K562 (cell line): ENCODE measurements around the gene HHLA2. TPM values are rescaled to one million over a fixed set of nuclear protein-coding genes. Genes with fewer than 3 reads are reported as not detected.

ENCODE experiments used
- ATAC-seq: fragments of 200-7000 bp; cut with Tn5 transposase; 3 replicates; pipeline ENCODE4 v1.9.1; 2020; ENCODE audit warnings: moderate library complexity
- BruUV-seq: library from RNA; stranded (reverse); fragments of 400-500 nt; replicated peaks from 2 replicates; lab custom pipeline; 2021; lab: Mats Ljungman, UMichigan
- CTCF ChIA-PET: fragments of 300-600 bp; formaldehyde crosslinking; extraction: SDS; loops from one replicate; lab custom pipeline; 2021; ENCODE audit warnings: low intra/inter-chr PET ratio; lab: Yijun Ruan, JAX
- POLR2A ChIA-PET: fragments of 300-600, 350-650 bp; sonication (Branson Sonifier 250); formaldehyde crosslinking; extraction: SDS; loops from one replicate; lab custom pipeline; 2021; ENCODE audit warnings: antibody characterized with exemption, inconsistent platforms; lab: Yijun Ruan, JAX
- DNase-seq, 4 experiments: peaks; one replicate each; pipeline versions ENCODE4 v3.0.0 to v3.0.0-alpha.2; 2011 to 2018; ENCODE audit warnings: low spot score in 3 of 4, mixed read lengths in 3 of 4; ENCODE audit errors: extremely low read depth in 1 of 4
- FAIRE-seq: peaks from 2 replicates; lab custom pipeline; 2011; peaks lifted over from hg19 to GRCh38; lab: Jason Lieb, UNC
- H2AFZ ChIP-seq: 2 replicates; pipeline ENCODE4 v1.6.0; 2011; ENCODE audit warnings: low read depth, low read length, control low read depth, inconsistent platforms
- H3K27ac ChIP-seq: fragments of 200-600 bp; 3 replicates; pipeline ENCODE4 v1.8.0; 2011; ENCODE audit warnings: low read depth, mild to moderate bottlenecking, control low read depth, inconsistent platforms, low read length, moderate library complexity, mixed read lengths; ENCODE audit errors: extremely low read depth
- H3K27me3 ChIP-seq, 2 experiments: fragments of 300-600 bp in 1 of 2; 2 replicates in 1 of 2; 3 replicates in 1 of 2; pipeline versions ENCODE4 v1.6.0 to v1.8.0; 2011; ENCODE audit warnings: inconsistent platforms in 2 of 2, low read length in 2 of 2, mild to moderate bottlenecking in 1 of 2, mixed read lengths in 1 of 2, moderate library complexity in 1 of 2; ENCODE audit not compliant: control insufficient read depth in 2 of 2, insufficient read depth in 2 of 2
- H3K36me3 ChIP-seq: fragments of 300-600 bp; 3 replicates; pipeline ENCODE4 v1.8.0; 2011; ENCODE audit warnings: mild to moderate bottlenecking, low read length, inconsistent platforms; ENCODE audit not compliant: control insufficient read depth, insufficient read depth
- H3K4me1 ChIP-seq, 2 experiments: fragments of 200-600 bp in 1 of 2; replicated peaks in 1 of 2; 2 replicates in 1 of 2; 3 replicates in 1 of 2; pipeline versions ENCODE4 v1.5.1 to v1.8.0; 2011; ENCODE audit warnings: inconsistent platforms in 2 of 2, low read length in 2 of 2, mild to moderate bottlenecking in 1 of 2, mixed read lengths in 1 of 2, moderate library complexity in 1 of 2; ENCODE audit not compliant: control insufficient read depth in 2 of 2, insufficient read depth in 2 of 2
- H3K4me2 ChIP-seq: 2 replicates; pipeline ENCODE4 v1.6.1; 2011; ENCODE audit warnings: low read length, control low read depth, inconsistent platforms, mixed read lengths; ENCODE audit not compliant: insufficient read depth
- H3K4me3 ChIP-seq: fragments of 200-600 bp; sonication (generic), shearing (Covaris generic); 2 replicates; pipeline ENCODE4 v1.5.1; 2016; ENCODE audit warnings: control low read depth, inconsistent platforms
- H3K79me2 ChIP-seq: fragments of 200-600 bp; 3 replicates; pipeline ENCODE4 v1.8.0; 2011; ENCODE audit warnings: low read length, inconsistent platforms; ENCODE audit not compliant: control insufficient read depth, insufficient read depth
- H3K9ac ChIP-seq, 2 experiments: 2 replicates each; pipeline versions ENCODE4 v1.6.0 to v1.6.1; 2011; ENCODE audit warnings: low read depth in 2 of 2, low read length in 2 of 2, control low read depth in 1 of 2, inconsistent platforms in 1 of 2, mild to moderate bottlenecking in 1 of 2, mixed read lengths in 1 of 2; ENCODE audit not compliant: insufficient read depth in 1 of 2
- H3K9me1 ChIP-seq: one replicate; pipeline ENCODE4 v1.6.0; 2011; ENCODE audit warnings: inconsistent platforms, mild to moderate bottlenecking, low read length, moderate library complexity; ENCODE audit not compliant: control insufficient read depth, insufficient read depth
- H3K9me3 ChIP-seq: replicated peaks from 2 replicates; pipeline ENCODE4 v1.5.1; 2011; ENCODE audit warnings: low read depth, low read length, inconsistent platforms; ENCODE audit not compliant: control insufficient read depth, insufficient read depth
- H4K20me1 ChIP-seq: replicated peaks from 2 replicates; pipeline ENCODE4 v1.6.1; 2011; ENCODE audit warnings: low read length, inconsistent platforms, mixed read lengths; ENCODE audit not compliant: control insufficient read depth, insufficient read depth
- CC2D1A ChIP-seq: fragments of 450-650 bp; IDR thresholded peaks from 2 replicates; pipeline ENCODE4 v1.6.1; 2017; ENCODE audit warnings: mild to moderate bottlenecking
- ELF2 ChIP-seq: fragments of 250-450 bp; sonication (Bioruptor Pico); IDR thresholded peaks from 2 replicates; pipeline ENCODE4 v1.5.0; 2021; ENCODE audit warnings: mild to moderate bottlenecking
- NCOA2 ChIP-seq, 2 experiments: fragments of 450-650 bp; IDR thresholded peaks; 2 replicates each; pipeline ENCODE4 v1.6.1; 2018; ENCODE audit warnings: mild to moderate bottlenecking in 2 of 2, moderate library complexity in 1 of 2; ENCODE audit not compliant: partially characterized antibody in 2 of 2
- PHB ChIP-seq: fragments of 250-450 bp; sonication (Bioruptor Pico); IDR thresholded peaks from 2 replicates; pipeline ENCODE4 v1.5.0; 2021
- RBM14 ChIP-seq: fragments of 200-400 bp; formaldehyde crosslinking; IDR thresholded peaks from 2 replicates; pipeline ENCODE4 v1.6.1; 2018; ENCODE audit warnings: low read depth, mild to moderate bottlenecking, low read length, moderate library complexity, borderline replicate concordance; ENCODE audit not compliant: insufficient read depth
- TEAD1 ChIP-seq, 2 experiments: fragments of 450-650 bp in 1 of 2; sonication (generic) in 1 of 2; formaldehyde crosslinking; IDR thresholded peaks; 2 replicates each; pipeline versions ENCODE4 v1.4.0 to v1.8.0; 2020 to 2022; ENCODE audit warnings: mild to moderate bottlenecking in 2 of 2, missing genetic modification reagents in 1 of 2
- TFAM ChIP-seq: fragments of 250-450 bp; sonication (Bioruptor Pico); conservative IDR thresholded peaks from 2 replicates; pipeline ENCODE4 v1.5.0; 2021; ENCODE audit warnings: mild to moderate bottlenecking, moderate library complexity
- XRCC3 ChIP-seq: fragments of 450-650 bp; IDR thresholded peaks from 2 replicates; pipeline ENCODE4 v1.6.1; 2017; ENCODE audit warnings: mild to moderate bottlenecking, moderate library complexity
- ZFX ChIP-seq: sonication (generic); formaldehyde crosslinking; IDR thresholded peaks from 2 replicates; pipeline ENCODE4 v1.8.0; 2022; ENCODE audit warnings: mild to moderate bottlenecking, missing genetic modification reagents, moderate library complexity
- ZNF24 ChIP-seq: fragments of 450-650 bp; IDR thresholded peaks from 2 replicates; pipeline ENCODE4 v1.6.1; 2016
- ZNF586 ChIP-seq: fragments of 450-650 bp; formaldehyde crosslinking; conservative IDR thresholded peaks from 2 replicates; pipeline ENCODE4 v1.4.0; 2020; ENCODE audit warnings: mild to moderate bottlenecking, moderate library complexity
- in situ Hi-C: fragments of 300-500 bp; cut with MboI; formaldehyde crosslinking; loops from 4 replicates; pipeline ENCODE4 v1.15.0; 2018; ENCODE audit warnings: inconsistent platforms, mixed read lengths
- intact Hi-C: fragments of 100-400 bp; cut with micrococcal nuclease; formaldehyde crosslinking; loops from 2 replicates; pipeline ENCODE4 v1.14.2; 2022
- polyA plus RNA-seq, 8 experiments: library from polyadenylated mRNA; depleted of rRNA in 4 of 8; stranded (reverse) in 5 of 8; unstranded in 3 of 8; fragments of >200 nt; fragmentation: Nextera tagmentation in 2 of 8; fragmentation: Illumina TruSeq in 1 of 8; extraction: Ambion mirVana in 2 of 8; extraction: Trizol in 1 of 8; gene quantifications; 2 replicates each; pipeline versions ENCODE4 v1.2.1 to v1.2.3, GENCODE V29; 2011 to 2014; ENCODE audit warnings: inconsistent platforms in 1 of 8, missing spikeins in 1 of 8
- total RNA-seq, 7 experiments: library from RNA; depleted of rRNA in 6 of 7; stranded (reverse); fragments of >200 nt in 6 of 7; fragmentation: Illumina TruSeq in 2 of 7; extraction: Trizol in 2 of 7; gene quantifications; 2 replicates each; pipeline versions ENCODE4 v1.2.1 to v1.2.3, GENCODE V29; 2011 to 2021; ENCODE audit warnings: low replicate concordance in 1 of 7
- TF ChIP-seq, protein P1 (sequence below): fragments of 450-650 bp; formaldehyde crosslinking; IDR thresholded peaks from 2 replicates; pipeline ENCODE4 v1.4.0; 2020; ENCODE audit warnings: mild to moderate bottlenecking, moderate library complexity
- TF ChIP-seq, protein P2 (sequence below), 3 experiments: fragments of 200-800 bp in 1 of 3; sonication (Bioruptor generic) in 1 of 3; sonication (generic) in 1 of 3; formaldehyde crosslinking in 1 of 3; IDR thresholded peaks; 2 replicates each; pipeline versions ENCODE4 v1.6.1 to v1.8.0; 2016 to 2022; ENCODE audit warnings: mild to moderate bottlenecking in 2 of 3, missing compliant biosample characterization in 2 of 3, missing genetic modification characterization in 2 of 3, missing genetic modification reagents in 1 of 3
- TF ChIP-seq, protein P3 (sequence below): IDR thresholded peaks from 2 replicates; pipeline ENCODE4 v1.6.1; 2014; ENCODE audit warnings: antibody characterized with exemption
- TF ChIP-seq, protein P4 (sequence below): sonication (generic); formaldehyde crosslinking; IDR thresholded peaks from 2 replicates; pipeline ENCODE4 v1.8.1; 2023; ENCODE audit warnings: missing genetic modification reagents, mild to moderate bottlenecking, borderline replicate concordance

Gene HHLA2
- total and polyA plus RNA-seq, 9 of the 15 experiments (the other 6 are each of a cell fraction or from before 2014, with no cell fraction given): 0.04 TPM; not detected in 7

DNA sequence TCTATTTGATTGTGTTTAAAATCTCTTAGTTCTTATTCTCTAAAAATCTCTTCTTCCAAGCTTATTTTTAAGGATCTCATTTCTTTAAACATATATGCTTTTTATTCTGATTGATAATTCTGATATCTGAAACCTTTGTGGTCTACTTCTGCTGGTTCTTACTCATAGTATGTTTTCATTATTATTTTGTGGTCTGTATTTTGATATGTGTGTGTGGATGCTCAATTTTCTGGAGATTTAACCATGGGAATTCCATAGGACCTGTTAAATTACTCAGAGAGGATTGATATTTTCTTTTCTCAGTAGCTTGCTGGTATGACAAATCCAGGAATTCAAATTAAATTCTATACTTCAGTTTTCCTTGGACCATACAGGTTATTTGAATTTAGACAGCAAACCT, 14.7 kb upstream of the HHLA2 start:
- TF ChIP-seq TEAD1 (CRISPR knock-in tag; IDR thresholded peaks at IDR 0.05) (no peak), CC2D1A (no peak), ZFX (no peak), RBM14 (no peak), ZNF24 (no peak), ZNF586 (CRISPR knock-in tag) (no peak), NCOA2 (IDR thresholded peaks at IDR 0.05; ENCODE audit: partially characterized antibody in 2 of 2) (no peak), XRCC3 (no peak), TFAM (CRISPR knock-in tag) (no peak), ELF2 (CRISPR knock-in tag) (no peak), PHB (CRISPR knock-in tag) (no peak)
- TF ChIP-seq, protein P1, sequence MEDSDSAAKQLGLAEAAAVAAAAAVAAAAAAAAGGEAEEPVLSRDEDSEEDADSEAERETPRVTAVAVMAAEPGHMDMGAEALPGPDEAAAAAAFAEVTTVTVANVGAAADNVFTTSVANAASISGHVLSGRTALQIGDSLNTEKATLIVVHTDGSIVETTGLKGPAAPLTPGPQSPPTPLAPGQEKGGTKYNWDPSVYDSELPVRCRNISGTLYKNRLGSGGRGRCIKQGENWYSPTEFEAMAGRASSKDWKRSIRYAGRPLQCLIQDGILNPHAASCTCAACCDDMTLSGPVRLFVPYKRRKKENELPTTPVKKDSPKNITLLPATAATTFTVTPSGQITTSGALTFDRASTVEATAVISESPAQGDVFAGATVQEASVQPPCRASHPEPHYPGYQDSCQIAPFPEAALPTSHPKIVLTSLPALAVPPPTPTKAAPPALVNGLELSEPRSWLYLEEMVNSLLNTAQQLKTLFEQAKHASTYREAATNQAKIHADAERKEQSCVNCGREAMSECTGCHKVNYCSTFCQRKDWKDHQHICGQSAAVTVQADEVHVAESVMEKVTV (CRISPR knock-in tag): no peak
- TF ChIP-seq, protein P2, sequence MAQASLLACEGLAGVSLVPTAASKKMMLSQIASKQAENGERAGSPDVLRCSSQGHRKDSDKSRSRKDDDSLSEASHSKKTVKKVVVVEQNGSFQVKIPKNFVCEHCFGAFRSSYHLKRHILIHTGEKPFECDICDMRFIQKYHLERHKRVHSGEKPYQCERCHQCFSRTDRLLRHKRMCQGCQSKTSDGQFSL (CRISPR knock-in tag; IDR thresholded peaks at IDR 0.05): no peak
- TF ChIP-seq, protein P2 (tag; IDR thresholded peaks at IDR 0.05): no peak
- TF ChIP-seq, protein P3, sequence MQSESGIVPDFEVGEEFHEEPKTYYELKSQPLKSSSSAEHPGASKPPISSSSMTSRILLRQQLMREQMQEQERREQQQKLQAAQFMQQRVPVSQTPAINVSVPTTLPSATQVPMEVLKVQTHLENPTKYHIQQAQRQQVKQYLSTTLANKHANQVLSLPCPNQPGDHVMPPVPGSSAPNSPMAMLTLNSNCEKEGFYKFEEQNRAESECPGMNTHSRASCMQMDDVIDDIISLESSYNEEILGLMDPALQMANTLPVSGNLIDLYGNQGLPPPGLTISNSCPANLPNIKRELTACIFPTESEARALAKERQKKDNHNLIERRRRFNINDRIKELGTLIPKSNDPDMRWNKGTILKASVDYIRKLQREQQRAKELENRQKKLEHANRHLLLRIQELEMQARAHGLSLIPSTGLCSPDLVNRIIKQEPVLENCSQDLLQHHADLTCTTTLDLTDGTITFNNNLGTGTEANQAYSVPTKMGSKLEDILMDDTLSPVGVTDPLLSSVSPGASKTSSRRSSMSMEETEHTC: no peak
- TF ChIP-seq, protein P4, sequence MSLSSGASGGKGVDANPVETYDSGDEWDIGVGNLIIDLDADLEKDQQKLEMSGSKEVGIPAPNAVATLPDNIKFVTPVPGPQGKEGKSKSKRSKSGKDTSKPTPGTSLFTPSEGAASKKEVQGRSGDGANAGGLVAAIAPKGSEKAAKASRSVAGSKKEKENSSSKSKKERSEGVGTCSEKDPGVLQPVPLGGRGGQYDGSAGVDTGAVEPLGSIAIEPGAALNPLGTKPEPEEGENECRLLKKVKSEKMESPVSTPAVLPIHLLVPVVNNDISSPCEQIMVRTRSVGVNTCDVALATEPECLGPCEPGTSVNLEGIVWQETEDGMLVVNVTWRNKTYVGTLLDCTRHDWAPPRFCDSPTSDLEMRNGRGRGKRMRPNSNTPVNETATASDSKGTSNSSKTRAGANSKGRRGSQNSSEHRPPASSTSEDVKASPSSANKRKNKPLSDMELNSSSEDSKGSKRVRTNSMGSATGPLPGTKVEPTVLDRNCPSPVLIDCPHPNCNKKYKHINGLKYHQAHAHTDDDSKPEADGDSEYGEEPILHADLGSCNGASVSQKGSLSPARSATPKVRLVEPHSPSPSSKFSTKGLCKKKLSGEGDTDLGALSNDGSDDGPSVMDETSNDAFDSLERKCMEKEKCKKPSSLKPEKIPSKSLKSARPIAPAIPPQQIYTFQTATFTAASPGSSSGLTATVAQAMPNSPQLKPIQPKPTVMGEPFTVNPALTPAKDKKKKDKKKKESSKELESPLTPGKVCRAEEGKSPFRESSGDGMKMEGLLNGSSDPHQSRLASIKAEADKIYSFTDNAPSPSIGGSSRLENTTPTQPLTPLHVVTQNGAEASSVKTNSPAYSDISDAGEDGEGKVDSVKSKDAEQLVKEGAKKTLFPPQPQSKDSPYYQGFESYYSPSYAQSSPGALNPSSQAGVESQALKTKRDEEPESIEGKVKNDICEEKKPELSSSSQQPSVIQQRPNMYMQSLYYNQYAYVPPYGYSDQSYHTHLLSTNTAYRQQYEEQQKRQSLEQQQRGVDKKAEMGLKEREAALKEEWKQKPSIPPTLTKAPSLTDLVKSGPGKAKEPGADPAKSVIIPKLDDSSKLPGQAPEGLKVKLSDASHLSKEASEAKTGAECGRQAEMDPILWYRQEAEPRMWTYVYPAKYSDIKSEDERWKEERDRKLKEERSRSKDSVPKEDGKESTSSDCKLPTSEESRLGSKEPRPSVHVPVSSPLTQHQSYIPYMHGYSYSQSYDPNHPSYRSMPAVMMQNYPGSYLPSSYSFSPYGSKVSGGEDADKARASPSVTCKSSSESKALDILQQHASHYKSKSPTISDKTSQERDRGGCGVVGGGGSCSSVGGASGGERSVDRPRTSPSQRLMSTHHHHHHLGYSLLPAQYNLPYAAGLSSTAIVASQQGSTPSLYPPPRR: no peak
- Histone ChIP-seq H3K4me3 (no peak overlapping the region), H2AFZ (no peak overlapping the region), H3K27ac (no peak overlapping the region), H3K4me2 (no peak overlapping the region), H3K79me2 (no peaks in the 10 kb centered on the region), H3K4me1 (no peaks in the 10 kb centered on the region), H3K9me1 (no peaks in the 10 kb centered on the region), H3K27me3 (no peaks in the 10 kb centered on the region), H3K9ac (no peak overlapping the region), H4K20me1 (no peaks in the 10 kb centered on the region), H3K9me3 (no peaks in the 10 kb centered on the region), H3K36me3 (no peaks in the 10 kb centered on the region)
- ChIA-PET POLR2A (no interaction called here), CTCF (no interaction called here)
- intact Hi-C loops (no loop called here), in situ Hi-C loops (no loop called here)
- BruUV-seq: no TSS peak
- no peak for ATAC-seq
- no peak for FAIRE-seq
- DNase-seq: no peak
